ENCODE data around the gene RNF133.

Gene RNF133

GRCh38 chr7:122651451-122651850, 47.5 kb downstream of the RNF133 start:
- DNase-seq (ENCODE audit: low read depth), result no peak
- no peak overlapping the region for H3K4me3 ChIP-seq (ENCODE audit: low read depth, low read length)

Measured in skeletal muscle cell (primary cell).